ENCODE data around the gene KRTAP25-1. TPM values are rescaled to one million over a fixed set of nuclear protein-coding genes. Genes with fewer than 3 reads are reported as not detected.

The KRTAP25-1 gene
- total RNA-seq, 6 experiments from 2014 or later: not detected

GRCh38 chr21:30271156-30271555 lies 18.2 kb downstream of the KRTAP25-1 start:
- no peak for ATAC-seq
- intact Hi-C loops (cut with DNase I): no loop called here
- WGBS (ENCODE audit: insufficient coverage, low coverage, low lambda C conversion rate, missing lambda C conversion rate): 45% methylated on average over 5 of the region's 5 CpGs
- TF ChIP-seq POLR2A (IDR thresholded peaks at IDR 0.05) (no peak), CTCF (IDR thresholded peaks at IDR 0.05) (no peak)
- H3K4me1 ChIP-seq: no peaks in the 10 kb centered on the region
- H3K9me3 ChIP-seq: no peaks in the 10 kb centered on the region
- no peaks in the 10 kb centered on the region for H3K27me3 ChIP-seq
- DNase-seq: no peak
- H3K27ac ChIP-seq: no peak overlapping the region
- no peak overlapping the region for H3K4me3 ChIP-seq
- no peaks in the 10 kb centered on the region for H3K36me3 ChIP-seq

GRCh38 chr21:30269803-30270530 lies 19.3 kb downstream of the KRTAP25-1 start:
- intact Hi-C loops (cut with DNase I): no loop called here
- no peak overlapping the region for H3K4me3 ChIP-seq
- H3K9me3 ChIP-seq: no peaks in the 10 kb centered on the region
- no peaks in the 10 kb centered on the region for H3K27me3 ChIP-seq
- 56% methylated on average over 3 of the region's 3 CpGs for WGBS (ENCODE audit: insufficient coverage, low coverage, low lambda C conversion rate, missing lambda C conversion rate)
- H3K27ac ChIP-seq: no peak overlapping the region
- no peak for TF ChIP-seq POLR2A (IDR thresholded peaks at IDR 0.05)
- no peak for TF ChIP-seq CTCF (IDR thresholded peaks at IDR 0.05)
- H3K4me1 ChIP-seq: no peaks in the 10 kb centered on the region
- no peaks in the 10 kb centered on the region for H3K36me3 ChIP-seq
- ATAC-seq (no peak), DNase-seq (no peak)

- intact Hi-C loops (cut with DNase I): no loop called here
- no peak for ATAC-seq
Measured at GRCh38 chr21:30268608-30269197, 20.6 kb downstream of the KRTAP25-1 start.

GRCh38 chr21:30257773-30258172 lies 31.5 kb downstream of the KRTAP25-1 start:
- H3K4me1 ChIP-seq: no peaks in the 10 kb centered on the region
- no peaks in the 10 kb centered on the region for H3K36me3 ChIP-seq
- H3K27ac ChIP-seq: no peak overlapping the region
- no peaks in the 10 kb centered on the region for H3K9me3 ChIP-seq
- H3K4me3 ChIP-seq: no peak overlapping the region
- DNase-seq (no peak), ATAC-seq (peak in 2 of 4 donors; percentile 25 to 56)
- peak; percentile 14 to 39 (median 26) for TF ChIP-seq CTCF (IDR thresholded peaks at IDR 0.05)
- TF ChIP-seq POLR2A (IDR thresholded peaks at IDR 0.05): no peak
- intact Hi-C loops (cut with DNase I): no loop called here
- 51% methylated on average over 4 of the region's 4 CpGs for WGBS (ENCODE audit: insufficient coverage, low coverage, low lambda C conversion rate, missing lambda C conversion rate)
- no peaks in the 10 kb centered on the region for H3K27me3 ChIP-seq

More at GRCh38 chr21:30268608-30269197, 20.6 kb downstream of the KRTAP25-1 start:
- H3K9me3 ChIP-seq: no peaks in the 10 kb centered on the region
- no peak overlapping the region for H3K27ac ChIP-seq
- H3K36me3 ChIP-seq: no peaks in the 10 kb centered on the region
- DNase-seq: no peak
- WGBS (ENCODE audit: insufficient coverage, low coverage, low lambda C conversion rate, missing lambda C conversion rate): 44% methylated on average over 5 of the region's 5 CpGs
- H3K27me3 ChIP-seq: no peaks in the 10 kb centered on the region
- H3K4me1 ChIP-seq: no peaks in the 10 kb centered on the region
- H3K4me3 ChIP-seq: no peak overlapping the region
- TF ChIP-seq POLR2A (IDR thresholded peaks at IDR 0.05) (no peak), CTCF (IDR thresholded peaks at IDR 0.05) (peak in 1 of 4 donors; percentile 14)

All from right lobe of liver (tissue), 6 donors.